Loucy (cell line): ENCODE measurements around the gene KCTD14.

ENCODE experiments used
- H2AFZ ChIP-seq: fragments of 200-600 bp; sonication (generic); 2 replicates; pipeline ENCODE4 v1.6.0; 2016; ENCODE audit warnings: antibody characterized with exemption, mild to moderate bottlenecking, low read length, moderate library complexity
- H3F3A ChIP-seq: fragments of 200-600 bp; 2 replicates; pipeline ENCODE4 v1.6.0; 2016; ENCODE audit warnings: antibody characterized with exemption, low read depth, mild to moderate bottlenecking
- H3K27me3 ChIP-seq: fragments of 200-600 bp; sonication (generic); 2 replicates; pipeline ENCODE4 v1.6.1; 2014; ENCODE audit warnings: low read length, mild to moderate bottlenecking; ENCODE audit not compliant: insufficient read depth, poor library complexity, severe bottlenecking
- H3K36me3 ChIP-seq: fragments of 200-600 bp; sonication (generic); 2 replicates; pipeline ENCODE4 v1.6.1; 2016; ENCODE audit warnings: low read length; ENCODE audit not compliant: insufficient read depth
- H3K4me1 ChIP-seq: fragments of 200-600 bp; sonication (generic); 2 replicates; pipeline ENCODE4 v1.5.1; 2014; ENCODE audit warnings: low read length, mild to moderate bottlenecking; ENCODE audit not compliant: insufficient read depth, poor library complexity, severe bottlenecking
- H3K4me2 ChIP-seq: fragments of 200-600 bp; sonication (generic); 2 replicates; pipeline ENCODE4 v1.6.0; 2014; ENCODE audit warnings: antibody characterized with exemption, low read length, low read depth, mild to moderate bottlenecking; ENCODE audit not compliant: poor library complexity, severe bottlenecking
- H3K4me3 ChIP-seq: fragments of 200-600 bp; sonication (generic); 2 replicates; pipeline ENCODE4 v1.5.1; 2014; ENCODE audit warnings: low read length, mild to moderate bottlenecking, mixed read lengths; ENCODE audit not compliant: poor library complexity, severe bottlenecking
- H3K79me2 ChIP-seq: fragments of 200-600 bp; sonication (generic); 2 replicates; pipeline ENCODE4 v1.6.1; 2014; ENCODE audit warnings: low read length; ENCODE audit not compliant: insufficient read depth
- H3K9ac ChIP-seq: fragments of 200-600 bp; sonication (generic); 2 replicates; pipeline ENCODE4 v1.6.0; 2014; ENCODE audit warnings: mild to moderate bottlenecking, low read depth, low read length, moderate library complexity; ENCODE audit not compliant: poor library complexity, severe bottlenecking
- H3K9me2 ChIP-seq: fragments of 200-600 bp; sonication (generic); replicated peaks from 2 replicates; pipeline ENCODE4 v1.6.1; 2016; ENCODE audit warnings: low read depth, low read length, mixed read lengths
- H3K9me3 ChIP-seq: fragments of 200-600 bp; sonication (generic); 2 replicates; pipeline ENCODE4 v1.6.1; 2014; ENCODE audit warnings: mild to moderate bottlenecking, antibody characterized with exemption, low read length, low read depth; ENCODE audit not compliant: insufficient read depth
- H4K20me1 ChIP-seq: fragments of 200-600 bp; sonication (generic); 2 replicates; pipeline ENCODE4 v1.6.0; 2014; ENCODE audit warnings: antibody characterized with exemption, low read length, mild to moderate bottlenecking; ENCODE audit not compliant: insufficient read depth, poor library complexity, severe bottlenecking
- EZH2phosphoT487 ChIP-seq: fragments of 200-600 bp; IDR thresholded peaks from 2 replicates; pipeline ENCODE4 v1.6.1; 2018; ENCODE audit warnings: antibody characterized with exemption, mild to moderate bottlenecking, moderate library complexity, borderline replicate concordance
- TF ChIP-seq, protein P1 (sequence below): fragments of 200-600 bp; sonication (generic); conservative IDR thresholded peaks from 2 replicates; pipeline ENCODE4 v1.5.1; 2014; ENCODE audit warnings: mild to moderate bottlenecking, antibody characterized with exemption, low read length

The KCTD14 gene

DNA sequence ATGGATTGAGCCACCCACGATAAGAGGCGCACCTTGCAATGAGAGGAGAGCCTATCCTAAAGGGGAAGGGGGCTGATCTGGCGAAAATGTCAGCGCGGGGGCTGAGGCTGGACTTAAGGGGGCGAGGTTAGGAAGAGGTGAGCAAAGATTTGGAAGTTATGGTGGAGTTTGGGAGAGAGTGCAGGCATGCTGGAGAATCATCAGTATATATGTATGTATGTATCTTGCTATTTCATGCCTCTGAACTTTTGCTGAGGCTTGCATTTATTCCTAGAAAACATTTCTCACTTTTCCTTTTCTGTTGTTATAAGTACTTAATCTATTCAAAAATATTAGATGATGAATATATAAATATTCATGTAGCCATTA is 23.4 kb upstream of the KCTD14 start:
- Histone ChIP-seq H3F3A (no peaks in the 10 kb centered on the region), H3K36me3 (no peaks in the 10 kb centered on the region), H3K79me2 (no peaks in the 10 kb centered on the region), H2AFZ (0 out of 2 replicates have a peak overlapping the region, but pooled peaks have one; percentile 47), H3K9me3 (no peaks in the 10 kb centered on the region), H3K4me3 (no peak overlapping the region), H3K4me2 (no peak overlapping the region), H3K9ac (no peak overlapping the region), H3K4me1 (no peaks in the 10 kb centered on the region), H4K20me1 (no peaks in the 10 kb centered on the region), H3K27me3 (no peaks in the 10 kb centered on the region), H3K9me2 (no peaks in the 10 kb centered on the region)
- no peak for TF ChIP-seq EZH2phosphoT487
- TF ChIP-seq, protein P1, sequence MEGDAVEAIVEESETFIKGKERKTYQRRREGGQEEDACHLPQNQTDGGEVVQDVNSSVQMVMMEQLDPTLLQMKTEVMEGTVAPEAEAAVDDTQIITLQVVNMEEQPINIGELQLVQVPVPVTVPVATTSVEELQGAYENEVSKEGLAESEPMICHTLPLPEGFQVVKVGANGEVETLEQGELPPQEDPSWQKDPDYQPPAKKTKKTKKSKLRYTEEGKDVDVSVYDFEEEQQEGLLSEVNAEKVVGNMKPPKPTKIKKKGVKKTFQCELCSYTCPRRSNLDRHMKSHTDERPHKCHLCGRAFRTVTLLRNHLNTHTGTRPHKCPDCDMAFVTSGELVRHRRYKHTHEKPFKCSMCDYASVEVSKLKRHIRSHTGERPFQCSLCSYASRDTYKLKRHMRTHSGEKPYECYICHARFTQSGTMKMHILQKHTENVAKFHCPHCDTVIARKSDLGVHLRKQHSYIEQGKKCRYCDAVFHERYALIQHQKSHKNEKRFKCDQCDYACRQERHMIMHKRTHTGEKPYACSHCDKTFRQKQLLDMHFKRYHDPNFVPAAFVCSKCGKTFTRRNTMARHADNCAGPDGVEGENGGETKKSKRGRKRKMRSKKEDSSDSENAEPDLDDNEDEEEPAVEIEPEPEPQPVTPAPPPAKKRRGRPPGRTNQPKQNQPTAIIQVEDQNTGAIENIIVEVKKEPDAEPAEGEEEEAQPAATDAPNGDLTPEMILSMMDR = no peak

- peak overlapping the region; percentile 51 for H3K4me2 ChIP-seq
- no peaks in the 10 kb centered on the region for H3K9me3 ChIP-seq
- no peaks in the 10 kb centered on the region for H3K79me2 ChIP-seq
- no peak for TF ChIP-seq EZH2phosphoT487
- TF ChIP-seq, protein P1 = peak; percentile 97
- no peaks in the 10 kb centered on the region for H3K36me3 ChIP-seq
- H3K27me3 ChIP-seq = no peaks in the 10 kb centered on the region
- H3K4me3 ChIP-seq = peak overlapping the region; percentile 42
- H3K4me1 ChIP-seq = no peaks in the 10 kb centered on the region
- peak overlapping the region; percentile 86 for H2AFZ ChIP-seq
- H3F3A ChIP-seq = no peaks in the 10 kb centered on the region
- H3K9me2 ChIP-seq = no peaks in the 10 kb centered on the region
- H3K9ac ChIP-seq = no peak overlapping the region
- H4K20me1 ChIP-seq = no peaks in the 10 kb centered on the region
Measured at GRCh38 chr11:78045851-78046485, 22.9 kb upstream of the KCTD14 start.

GRCh38 chr11:78044706-78045105 is 21.6 kb upstream of the KCTD14 start:
- Histone ChIP-seq H3K79me2 (no peaks in the 10 kb centered on the region), H3K4me3 (no peak overlapping the region), H3K9me3 (no peaks in the 10 kb centered on the region), H3F3A (no peaks in the 10 kb centered on the region), H3K9me2 (no peaks in the 10 kb centered on the region), H3K9ac (no peak overlapping the region), H3K4me1 (no peaks in the 10 kb centered on the region), H3K4me2 (no peak overlapping the region), H3K36me3 (no peaks in the 10 kb centered on the region), H3K27me3 (no peaks in the 10 kb centered on the region), H2AFZ (no peak overlapping the region), H4K20me1 (no peaks in the 10 kb centered on the region)
- TF ChIP-seq, protein P1 = no peak
- TF ChIP-seq EZH2phosphoT487 = no peak
